Measurements from ENCODE around the gene FKBP3. TPM values are rescaled to one million over a fixed set of nuclear protein-coding genes. Genes with fewer than 3 reads are reported as not detected.

Gene FKBP3
- total and polyA plus RNA-seq, 2 of the 13 experiments (the other 11 are each of a cell fraction or from before 2014, with no cell fraction given): 57.0 to 87.6 TPM

DNA sequence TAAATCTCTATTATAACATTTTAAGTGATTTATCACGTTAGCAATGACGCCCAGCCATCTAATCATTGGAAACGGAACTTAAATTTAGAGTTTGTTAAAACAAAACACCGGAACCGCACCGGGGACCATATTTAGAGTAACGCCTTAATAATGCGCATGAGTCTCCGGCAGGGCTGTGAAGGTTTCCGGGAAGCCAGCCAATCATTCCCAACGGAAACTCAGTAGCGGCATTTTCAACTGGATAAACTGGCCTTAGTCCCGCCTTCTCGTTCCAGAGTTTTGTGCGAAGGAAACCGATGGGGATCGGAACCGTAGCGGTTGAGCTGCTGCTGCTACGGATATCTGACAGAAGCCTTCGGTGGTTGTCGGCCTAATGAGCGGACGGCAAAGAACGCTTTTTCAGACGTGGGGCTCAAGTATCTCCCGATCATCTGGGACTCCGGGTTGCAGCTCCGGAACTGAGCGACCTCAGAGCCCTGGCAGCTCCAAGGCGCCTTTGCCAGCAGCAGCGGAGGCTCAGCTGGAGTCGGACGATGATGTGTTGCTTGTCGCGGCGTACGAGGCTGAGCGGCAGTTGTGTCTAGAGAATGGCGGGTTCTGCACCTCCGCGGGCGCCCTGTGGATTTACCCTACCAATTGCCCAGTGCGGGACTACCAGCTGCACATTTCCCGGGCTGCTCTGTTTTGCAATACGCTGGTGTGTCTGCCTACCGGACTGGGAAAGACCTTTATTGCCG is 1.5 kb upstream of the FKBP3 start, which contains the start of gene FANCM (continued):
- TF ChIP-seq ZBTB40 (IDR thresholded peaks at IDR 0.05) (peak; percentile 89), ZBTB40 (CRISPR knock-in tag; IDR thresholded peaks at IDR 0.05) (peak; percentile 18; the same call in 1 of the 2 replicates), CBFB (CRISPR knock-in tag; IDR thresholded peaks at IDR 0.05) (no peak), KLF16 (CRISPR knock-in tag; IDR thresholded peaks at IDR 0.05) (peak in 1 of 2 experiments; percentile 84; a peak in 1 of 4 replicates)
